Colonic mucosa (tissue), 4 donors: Measurements from ENCODE around the gene UGT1A10. TPM values are rescaled to one million over a fixed set of nuclear protein-coding genes. Genes with fewer than 3 reads are reported as not detected.

Experiments used
- DNase-seq: peaks from one replicate; pipeline ENCODE4 v3.0.0-alpha.2; 2020
- H3K27ac ChIP-seq: fragments of 200-600 bp; one replicate; pipeline ENCODE4 v1.8.0; 2021
- H3K27me3 ChIP-seq: fragments of 200-600 bp; one replicate; pipeline ENCODE4 v1.8.0; 2021
- H3K36me3 ChIP-seq: fragments of 200-600 bp; one replicate; pipeline ENCODE4 v1.8.0; 2021
- H3K4me1 ChIP-seq: fragments of 200-600 bp; one replicate; pipeline ENCODE4 v1.8.0; 2021; ENCODE audit warnings: mild to moderate bottlenecking
- H3K4me3 ChIP-seq: fragments of 200-600 bp; one replicate; pipeline ENCODE4 v1.8.0; 2021
- H3K9ac ChIP-seq, 2 donors: one replicate each; pipeline ENCODE4 v1.7.0; 2013; ENCODE audit warnings: control low read depth in 2 of 2, low read depth in 2 of 2, low read length in 2 of 2
- H3K9me3 ChIP-seq: fragments of 200-600 bp; one replicate; pipeline ENCODE4 v1.8.0; 2021
- CTCF ChIP-seq: fragments of 200-600 bp; IDR thresholded peaks from one replicate; pipeline ENCODE4 v1.8.0; 2022; ENCODE audit warnings: antibody characterized with exemption, mild to moderate bottlenecking
- intact Hi-C: fragments of 100-400 bp; cut with DNase I; formaldehyde crosslinking; loops from one replicate; pipeline ENCODE4 v1.14.1; 2022
- total RNA-seq, 2 donors: library from RNA; stranded (reverse); fragmentation: NEBNext Ultra II Directional in 1 of 2; extraction: Animal tissue kit (Norgen Biotek cat#: 25700) in 1 of 2; gene quantifications; one replicate each; pipeline ENCODE4 v1.2.1, GENCODE V29; 2021
- donor health status: healthy.
- donor health status: DM: no; HTN: no; CAD: no.
- donor health status: DM: no; HTN: no; CAD: no.

Gene UGT1A10
- total RNA-seq, 2 donors from 2014 or later: 45.2 to 82.9 TPM

GRCh38 chr2:233821196-233821595, 184.9 kb downstream of the UGT1A10 start:
- no peaks in the 10 kb centered on the region for H3K9me3 ChIP-seq
- H3K9ac ChIP-seq: no peak overlapping the region
- H3K4me3 ChIP-seq: no peak overlapping the region
- no peaks in the 10 kb centered on the region for H3K36me3 ChIP-seq
- DNase-seq: no peak
- TF ChIP-seq CTCF: no peak
- intact Hi-C loops: no loop called here
- no peak overlapping the region for H3K27ac ChIP-seq
- H3K27me3 ChIP-seq: no peaks in the 10 kb centered on the region
- H3K4me1 ChIP-seq: no peaks in the 10 kb centered on the region

- no peaks in the 10 kb centered on the region for H3K27me3 ChIP-seq
- DNase-seq: no peak
- H3K36me3 ChIP-seq: no peaks in the 10 kb centered on the region
These were observed 185.5 kb downstream of the UGT1A10 start for GRCh38 chr2:233821709-233822100.

GRCh38 chr2:233822101-233822771, 186.0 kb downstream of the UGT1A10 start:
- intact Hi-C loops: no loop called here
- H3K27ac ChIP-seq: no peak overlapping the region
- no peak for DNase-seq

More at GRCh38 chr2:233821709-233822100, 185.5 kb downstream of the UGT1A10 start:
- no peak overlapping the region for H3K9ac ChIP-seq
- no peak for TF ChIP-seq CTCF
- H3K4me3 ChIP-seq: no peak overlapping the region
- no peaks in the 10 kb centered on the region for H3K9me3 ChIP-seq
- H3K4me1 ChIP-seq: no peaks in the 10 kb centered on the region
- intact Hi-C loops: no loop called here
- no peak overlapping the region for H3K27ac ChIP-seq

More at GRCh38 chr2:233822101-233822771, 186.0 kb downstream of the UGT1A10 start:
- Histone ChIP-seq H3K27me3 (no peaks in the 10 kb centered on the region), H3K9ac (no peak overlapping the region), H3K4me3 (no peak overlapping the region), H3K9me3 (no peaks in the 10 kb centered on the region), H3K36me3 (no peaks in the 10 kb centered on the region), H3K4me1 (no peaks in the 10 kb centered on the region)
- no peak for TF ChIP-seq CTCF

Other genes starting within 250 kb of the UGT1A10 start
- gene USP40, start 69.7 kb upstream of the UGT1A10 start, total RNA-seq: 10 to 100 TPM; 22.1 to 32.7 TPM
- 10 to 100 TPM; 15.9 to 16.8 TPM for gene UGT1A8, start 18.8 kb upstream of the UGT1A10 start, total RNA-seq
- 1 to 10 TPM; 2.0 to 2.3 TPM for gene UGT1A9, start 35.5 kb downstream of the UGT1A10 start, total RNA-seq
- 1 to 10 TPM; 3.1 TPM for gene UGT1A7, start 45.5 kb downstream of the UGT1A10 start, total RNA-seq
- gene UGT1A6, start 56.4 kb downstream of the UGT1A10 start, total RNA-seq: 1 to 10 TPM; 4.4 to 5.5 TPM
- 1 to 10 TPM; 1.1 to 2.4 TPM for gene UGT1A5, start 76.5 kb downstream of the UGT1A10 start, total RNA-seq
- 1 to 10 TPM in 1 of 2 donors, under 1 TPM in 1; 0.93 to 1.8 TPM for gene UGT1A4, start 82.3 kb downstream of the UGT1A10 start, total RNA-seq
- 1 to 10 TPM; 1.0 to 1.9 TPM for gene UGT1A3, start 92.6 kb downstream of the UGT1A10 start, total RNA-seq
- 1 to 10 TPM; 1.2 to 1.9 TPM for gene UGT1A1, start 123.8 kb downstream of the UGT1A10 start, total RNA-seq
- gene MROH2A, start 141.9 kb downstream of the UGT1A10 start, total RNA-seq: not detected
- gene HJURP, start 218.1 kb downstream of the UGT1A10 start, total RNA-seq: 10 to 100 TPM in 1 of 2 donors, 1 to 10 TPM in 1; 8.9 to 40.8 TPM